ENCODE results near the gene SRCIN1.

The SRCIN1 gene

DNA sequence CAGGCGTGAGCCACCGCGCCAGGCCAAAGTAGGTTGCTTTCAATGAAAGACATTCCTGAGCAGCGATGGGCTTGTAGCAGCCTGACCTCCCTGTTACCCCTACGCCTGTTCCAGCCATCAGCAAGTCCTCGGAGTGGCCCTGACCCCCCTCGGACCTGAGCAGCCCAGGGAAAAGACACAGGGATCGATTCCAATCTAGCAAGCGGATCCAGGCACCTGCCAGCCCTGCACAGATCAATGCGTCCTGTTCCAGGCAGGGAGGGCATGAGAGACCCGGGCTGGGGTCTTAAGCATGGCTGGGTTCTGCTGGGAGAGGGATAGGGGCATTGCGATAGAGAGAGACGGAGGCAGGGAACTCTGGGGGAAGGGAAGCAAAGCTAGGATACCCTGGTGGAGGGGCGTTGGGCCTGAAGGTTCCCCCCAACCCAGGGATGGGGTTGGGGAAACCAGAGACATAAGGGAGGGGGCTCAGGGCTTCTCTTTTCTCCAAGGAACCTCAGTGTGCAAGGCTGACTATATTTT is 21.9 kb downstream of the SRCIN1 start:
- DNase-seq (ENCODE audit: low spot score): no peak

GRCh38 chr17:38583176-38583575 is 22.6 kb downstream of the SRCIN1 start:
- no peak for DNase-seq (ENCODE audit: low spot score)

GRCh38 chr17:38582069-38582468 is 23.7 kb downstream of the SRCIN1 start:
- no peak for DNase-seq (ENCODE audit: low spot score)

DNA sequence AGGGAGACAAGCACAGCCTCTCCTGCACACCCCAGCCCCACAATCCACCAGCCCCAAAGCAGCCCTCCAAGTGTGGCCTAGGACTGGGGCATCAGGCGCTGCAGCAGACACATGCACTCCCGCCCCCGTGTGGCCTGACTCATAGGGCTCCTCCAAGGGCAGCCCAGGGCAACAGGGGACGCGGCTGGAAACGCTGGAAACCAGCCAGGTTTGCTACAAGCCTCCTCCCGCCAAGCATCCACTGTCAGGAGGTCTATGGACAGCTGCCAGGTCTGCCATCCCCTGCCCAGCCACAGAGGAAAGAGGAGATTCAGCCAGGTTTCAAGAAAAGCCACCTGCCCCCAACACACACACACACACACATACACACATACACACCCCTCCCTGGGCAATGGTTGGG is 25.8 kb downstream of the SRCIN1 start:
- no peak for DNase-seq (ENCODE audit: low spot score)

- no peak for DNase-seq (ENCODE audit: low spot score)
These were observed 26.7 kb downstream of the SRCIN1 start for GRCh38 chr17:38579083-38579480.

DNA sequence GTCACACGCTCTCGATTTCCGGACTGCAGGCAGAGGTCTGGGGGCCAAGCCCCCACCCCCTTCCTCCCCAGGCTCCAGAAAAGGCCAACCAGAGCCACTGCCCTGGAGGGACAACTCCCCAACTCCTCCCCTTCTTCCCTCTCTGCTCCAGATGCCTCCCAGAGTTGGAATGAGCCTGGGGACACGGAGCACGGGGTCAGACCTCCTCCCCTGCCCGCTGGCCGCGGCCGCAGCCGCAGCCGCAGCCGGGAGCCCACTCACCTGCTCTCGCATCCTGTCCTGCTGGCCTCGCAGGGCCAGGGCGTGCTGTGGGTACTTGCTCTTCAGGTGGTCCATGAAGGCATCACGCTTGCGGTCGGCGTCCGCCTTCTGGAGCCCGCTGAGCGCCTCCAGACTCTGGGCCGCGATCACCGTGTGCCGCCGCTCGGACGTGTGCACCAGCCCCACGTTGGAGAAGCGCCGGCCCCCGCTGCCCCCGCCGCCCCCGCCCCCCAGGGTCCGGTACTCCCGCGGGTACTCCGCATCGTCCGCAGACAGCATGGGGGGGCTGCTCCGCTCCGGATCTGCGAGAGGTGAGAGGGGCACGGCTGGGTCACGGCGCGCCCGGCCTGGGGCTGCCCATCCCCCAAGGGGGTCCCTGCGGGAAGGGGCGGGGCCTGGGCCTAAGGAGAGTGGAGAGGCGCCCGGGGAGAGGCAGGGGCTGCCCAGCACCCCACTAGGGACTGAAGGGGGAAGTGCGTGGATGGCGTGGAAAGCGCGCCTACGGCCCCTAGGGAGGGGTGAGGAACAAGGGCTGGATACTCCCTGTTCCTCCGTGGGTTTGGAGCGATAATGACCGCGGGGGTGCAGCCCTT is 27.3 kb downstream of the SRCIN1 start:
- DNase-seq (ENCODE audit: low spot score): no peak

DNA sequence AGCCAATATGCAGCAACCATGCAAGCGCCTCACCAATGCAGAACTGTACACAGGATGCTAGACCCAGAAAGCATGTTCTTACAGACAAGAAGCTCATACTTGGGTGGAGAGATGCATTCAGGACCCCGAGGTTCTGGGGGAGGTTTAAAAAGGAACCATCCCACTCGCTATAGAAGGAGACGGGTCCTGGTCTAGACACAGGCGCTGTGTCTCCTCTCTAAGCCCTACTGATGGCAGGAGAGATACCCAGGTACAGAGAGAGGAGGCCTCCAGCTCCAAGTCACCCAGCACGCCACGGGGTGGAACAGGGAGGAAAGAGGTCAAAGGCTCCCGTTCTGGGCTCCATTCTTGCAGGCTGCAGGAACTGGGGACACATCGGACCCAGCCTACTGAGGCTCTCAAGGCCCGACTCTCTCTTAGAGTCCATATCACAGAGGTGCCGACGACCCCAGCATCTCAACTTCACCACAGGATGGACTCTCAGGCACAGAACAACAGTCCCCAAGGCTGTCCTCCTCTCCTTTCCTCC is 28.0 kb downstream of the SRCIN1 start:
- DNase-seq (ENCODE audit: low spot score): no peak

DNA sequence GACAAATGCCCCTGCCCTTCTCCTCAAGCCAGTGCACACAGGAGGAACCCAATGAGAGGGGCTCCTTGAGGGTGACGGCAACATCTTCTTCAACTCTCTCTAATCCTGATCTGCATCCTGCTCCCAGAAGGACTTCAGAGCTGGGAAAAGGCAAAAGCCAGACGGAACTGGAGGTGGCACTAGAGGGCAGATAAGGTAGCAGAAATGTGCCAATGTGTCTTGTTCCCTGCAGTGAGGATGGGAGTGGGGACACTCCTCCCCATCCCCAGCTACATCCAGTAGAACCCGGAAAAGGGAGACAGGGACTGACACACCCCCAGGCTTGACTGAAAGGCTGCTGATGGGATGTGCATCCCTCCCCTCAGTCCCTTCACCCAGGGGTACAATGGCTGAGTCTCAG is 28.5 kb downstream of the SRCIN1 start:
- no peak for DNase-seq (ENCODE audit: low spot score)

DNA sequence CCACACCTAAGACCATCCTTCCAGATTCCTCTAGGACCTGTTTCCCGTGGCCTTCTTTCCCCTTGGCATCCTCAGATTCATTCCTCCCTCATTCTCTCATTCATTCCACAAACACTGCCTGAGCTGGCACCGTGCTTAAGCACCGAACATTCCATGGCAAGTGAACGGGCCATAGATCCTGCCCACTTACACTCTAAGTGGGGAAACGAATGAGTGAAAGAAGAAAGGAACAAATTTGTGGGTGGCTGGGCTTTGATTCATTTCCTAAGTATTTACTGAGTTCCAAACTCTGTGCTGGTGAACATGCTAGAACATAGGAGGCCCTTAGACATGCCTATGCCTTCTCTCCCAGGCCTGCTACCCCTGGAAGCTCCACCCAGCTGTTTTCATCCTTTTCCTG is 30.0 kb downstream of the SRCIN1 start:
- DNase-seq (ENCODE audit: low spot score): no peak

GRCh38 chr17:38574712-38575111 is 31.0 kb downstream of the SRCIN1 start:
- no peak for DNase-seq (ENCODE audit: low spot score)

GRCh38 chr17:38572669-38573365 is 32.9 kb downstream of the SRCIN1 start:
- DNase-seq (ENCODE audit: low spot score): peak; percentile 52

GRCh38 chr17:38571833-38572668 is 33.7 kb downstream of the SRCIN1 start:
- no peak for DNase-seq (ENCODE audit: low spot score)

- no peak for DNase-seq (ENCODE audit: low spot score)
These were observed 35.8 kb downstream of the SRCIN1 start for GRCh38 chr17:38569701-38570512.

DNA sequence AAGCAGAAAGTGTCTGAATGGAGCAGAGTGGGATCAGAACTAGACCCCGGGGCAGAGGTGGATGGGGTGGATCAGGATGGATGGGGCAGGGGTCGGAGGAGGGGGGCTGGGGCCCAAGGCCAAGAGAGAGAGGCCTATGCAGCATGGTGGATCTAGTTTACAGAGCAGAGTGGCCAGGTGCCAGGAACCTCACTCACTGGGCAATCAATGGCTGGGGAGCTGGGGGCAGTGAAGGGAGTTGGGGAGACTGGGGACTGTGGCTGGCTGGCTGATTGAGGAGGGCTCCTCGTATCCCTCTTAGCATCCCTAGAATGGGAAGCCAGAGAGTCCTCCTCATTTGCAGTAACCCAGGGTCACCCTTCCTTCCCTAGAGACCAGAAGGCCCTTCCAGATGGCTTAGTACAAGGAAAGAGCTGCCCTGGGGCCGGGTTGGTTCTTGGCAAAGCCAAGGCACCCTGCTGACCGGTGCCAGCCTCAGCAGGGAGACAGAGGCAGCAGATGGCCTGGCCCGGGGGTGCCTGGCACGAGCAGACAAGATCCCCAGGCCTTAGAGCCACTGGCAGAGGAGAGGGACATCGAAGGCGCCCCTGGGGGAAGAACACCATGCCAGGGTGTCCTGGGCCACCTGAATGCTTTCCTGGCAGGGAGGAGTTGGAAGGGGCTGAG is 36.8 kb downstream of the SRCIN1 start:
- no peak for DNase-seq (ENCODE audit: low spot score)

DNA sequence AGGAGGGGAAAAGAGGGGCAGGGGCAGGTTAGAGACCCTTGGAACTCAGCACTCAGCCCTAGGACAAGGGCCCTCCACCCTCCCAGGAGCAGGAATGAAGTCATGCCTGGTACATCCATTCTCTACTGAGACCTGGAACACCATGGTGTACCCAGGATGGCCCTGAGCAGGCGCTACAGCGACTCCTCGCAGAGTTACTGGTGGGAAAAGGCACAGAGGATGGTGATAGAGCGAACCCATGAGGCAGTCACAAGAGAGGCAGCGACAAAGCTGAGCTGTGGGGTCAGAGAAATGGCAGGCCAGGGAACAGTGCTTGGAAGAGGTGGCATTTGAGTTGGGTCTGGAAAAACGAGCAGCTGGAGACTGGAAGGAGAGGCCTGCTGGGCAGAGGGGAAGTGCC is 37.5 kb downstream of the SRCIN1 start:
- DNase-seq (ENCODE audit: low spot score): no peak

- DNase-seq (ENCODE audit: low spot score): no peak
These were observed 38.4 kb downstream of the SRCIN1 start for GRCh38 chr17:38567350-38567749.

DNA sequence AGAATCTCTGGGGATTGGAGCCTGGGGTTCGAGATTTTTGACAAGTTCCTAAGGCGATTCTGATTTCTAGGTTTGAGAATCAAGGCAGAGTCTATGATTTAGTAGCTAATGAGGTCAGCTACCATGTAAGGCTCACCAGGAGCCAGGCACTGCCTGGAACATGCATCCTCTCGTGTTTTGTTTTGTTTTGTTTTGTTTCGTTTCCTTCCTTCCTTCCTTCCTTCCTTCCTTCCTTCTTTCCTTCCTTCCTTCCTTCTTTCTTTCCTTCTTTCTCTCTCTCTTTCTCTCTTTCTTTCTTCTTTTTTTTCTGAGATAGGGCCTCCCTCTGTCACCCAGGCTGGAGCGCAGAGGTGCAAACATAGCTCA is 39.1 kb downstream of the SRCIN1 start:
- DNase-seq (ENCODE audit: low spot score): no peak

DNA sequence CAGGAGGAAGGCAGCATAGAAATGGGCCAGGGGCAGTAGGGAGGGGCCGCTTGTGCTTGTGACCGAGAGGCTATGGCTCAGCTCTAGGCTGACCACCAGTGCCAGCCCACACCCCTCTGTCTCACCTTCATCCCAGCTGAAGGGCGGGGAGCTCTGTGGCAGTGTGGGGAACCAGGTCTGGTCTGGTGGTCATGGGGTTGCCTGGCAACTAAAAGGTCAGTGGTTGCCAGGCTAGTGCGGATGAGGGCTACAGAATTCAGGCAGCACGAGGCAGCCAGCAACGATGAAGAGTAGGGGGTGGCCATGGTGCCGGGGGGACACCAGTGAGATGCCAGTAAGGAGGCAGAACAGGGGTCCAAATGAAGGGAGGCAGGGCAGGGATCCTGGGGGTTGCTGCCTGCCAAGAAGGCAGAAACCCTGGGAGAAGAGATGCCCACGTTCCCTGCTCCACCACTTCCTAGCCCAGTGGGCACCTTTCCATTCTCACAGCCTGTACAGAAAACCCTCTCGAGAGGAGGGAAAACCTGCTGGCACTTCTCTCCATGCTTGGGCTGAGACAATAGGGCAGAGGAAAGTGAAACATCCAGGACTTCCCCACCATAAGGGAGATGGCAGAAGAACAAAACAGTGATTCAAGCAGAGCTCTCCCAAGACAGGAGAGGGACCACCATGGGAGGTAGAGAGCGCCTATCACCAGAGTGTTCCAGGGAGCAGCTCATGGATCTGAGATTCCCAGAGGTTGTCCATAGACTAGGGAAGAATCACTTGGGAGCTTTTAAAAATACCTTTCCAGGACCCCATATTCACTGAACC is 39.7 kb downstream of the SRCIN1 start:
- no peak for DNase-seq (ENCODE audit: low spot score)

DNA sequence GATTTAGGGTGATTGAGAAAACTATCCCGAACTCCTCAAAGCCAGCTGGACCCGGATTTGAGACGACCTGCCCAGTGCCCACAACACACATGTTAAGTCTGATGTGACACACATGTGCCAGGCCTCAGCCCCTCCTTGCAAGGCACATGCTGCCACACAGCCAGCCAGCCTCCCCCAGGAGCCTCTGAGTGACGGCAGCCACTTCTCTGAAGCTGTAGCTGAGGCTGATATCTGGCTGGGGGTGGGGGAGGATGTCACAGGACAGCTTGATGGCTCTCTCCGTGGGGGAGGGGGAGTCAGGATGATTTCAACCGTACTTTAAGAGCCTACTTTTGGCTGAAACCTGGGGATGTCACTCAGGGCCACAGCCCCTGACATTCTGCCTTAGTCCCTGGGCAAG is 40.9 kb downstream of the SRCIN1 start:
- DNase-seq (ENCODE audit: low spot score): no peak

DNA sequence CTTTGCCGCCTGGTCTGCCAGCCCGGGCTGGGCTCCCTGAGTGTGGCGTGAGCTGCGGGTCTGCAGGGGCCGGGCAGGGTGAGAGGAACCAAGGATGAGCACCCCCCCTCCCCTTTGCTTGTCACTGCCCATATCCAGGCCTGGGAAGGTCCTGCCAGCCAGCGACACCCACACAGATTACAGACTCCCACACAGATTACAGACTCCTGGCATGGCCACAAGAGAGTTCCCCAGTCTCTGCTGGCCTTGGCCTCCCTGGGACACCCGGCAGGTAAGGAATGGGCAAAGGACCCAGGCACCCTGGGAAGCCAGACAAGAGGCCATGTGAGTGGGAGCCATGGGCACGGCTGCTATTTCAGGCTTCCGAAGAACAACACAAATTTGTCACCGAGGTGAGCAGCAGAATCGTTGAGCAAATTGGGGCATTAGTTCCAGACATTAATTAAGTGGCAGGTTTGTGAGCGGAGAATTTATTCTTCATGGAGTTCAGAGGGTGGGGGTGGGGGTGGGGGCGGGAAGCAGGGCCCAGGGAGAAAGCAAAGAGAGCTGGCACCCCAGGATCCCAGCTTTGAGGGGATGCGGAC is 41.4 kb downstream of the SRCIN1 start:
- no peak for DNase-seq (ENCODE audit: low spot score)
